GM23338 (cell line): Measurements from ENCODE around the gene DENND4B. TPM values are rescaled to one million over a fixed set of nuclear protein-coding genes. Genes with fewer than 3 reads are reported as not detected.
A peak's percentile ranks its signal among the peaks of the same experiment; 100 is the strongest.

Experiments used
- ATAC-seq: fragments of 200-7000 bp; cut with Tn5 transposase; 3 replicates; pipeline ENCODE4 v1.9.1; 2020
- DNase-seq: peaks from one replicate; pipeline ENCODE4 v3.0.0-alpha.2; 2015; ENCODE audit warnings: low spot score
- H2AFZ ChIP-seq: fragments of 200-600 bp; sonication (generic); 2 replicates; pipeline ENCODE4 v1.8.0; 2016; ENCODE audit warnings: antibody characterized with exemption, mild to moderate bottlenecking, moderate library complexity
- H3F3A ChIP-seq: fragments of 200-600 bp; sonication (generic); replicated peaks from 2 replicates; pipeline ENCODE4 v1.8.0; 2017; ENCODE audit warnings: antibody characterized with exemption, mixed run types, low read depth
- H3K27ac ChIP-seq: fragments of 200-600 bp; sonication (generic); 2 replicates; pipeline ENCODE4 v1.6.1; 2016; ENCODE audit warnings: low read depth
- H3K27me3 ChIP-seq: fragments of 200-600 bp; sonication (generic); 2 replicates; pipeline ENCODE4 v1.8.0; 2016; ENCODE audit warnings: mild to moderate bottlenecking, mixed run types, moderate library complexity; ENCODE audit not compliant: insufficient read depth
- H3K36me3 ChIP-seq: fragments of 200-600 bp; sonication (generic); 2 replicates; pipeline ENCODE4 v1.8.0; 2016; ENCODE audit warnings: mild to moderate bottlenecking; ENCODE audit not compliant: insufficient read depth
- H3K4me1 ChIP-seq: fragments of 200-600 bp; sonication (generic); 2 replicates; pipeline ENCODE4 v1.8.0; 2016; ENCODE audit warnings: mild to moderate bottlenecking, moderate library complexity; ENCODE audit not compliant: insufficient read depth
- H3K4me2 ChIP-seq: fragments of 200-600 bp; sonication (generic); 2 replicates; pipeline ENCODE4 v1.7.1; 2017; ENCODE audit warnings: mixed run types
- H3K4me3 ChIP-seq: fragments of 200-600 bp; sonication (generic); 2 replicates; pipeline ENCODE4 v1.6.1; 2016; ENCODE audit warnings: mixed run types
- H3K79me2 ChIP-seq: fragments of 200-600 bp; sonication (generic); replicated peaks from 2 replicates; pipeline ENCODE4 v1.8.0; 2017; ENCODE audit warnings: mild to moderate bottlenecking; ENCODE audit not compliant: insufficient read depth
- H3K9me2 ChIP-seq: fragments of 200-600 bp; sonication (generic); 2 replicates; pipeline ENCODE4 v1.8.0; 2017; ENCODE audit not compliant: insufficient read depth
- H4K20me1 ChIP-seq: fragments of 200-600 bp; sonication (generic); replicated peaks from 2 replicates; pipeline ENCODE4 v1.8.0; 2017; ENCODE audit warnings: mild to moderate bottlenecking; ENCODE audit not compliant: insufficient read depth
- H3K27ac Mint-ChIP-seq: 2 replicates; pipeline ENCODE4 v1.8.0; 2020; ENCODE audit warnings: inconsistent platforms, mild to moderate bottlenecking, moderate library complexity, mixed read lengths
- H3K27me3 Mint-ChIP-seq: 3 replicates; pipeline ENCODE4 v1.8.0; 2022; ENCODE audit warnings: low read depth, mild to moderate bottlenecking, moderate library complexity, mixed read lengths, inconsistent platforms; ENCODE audit not compliant: insufficient read depth, poor library complexity
- H3K36me3 Mint-ChIP-seq: 3 replicates; pipeline ENCODE4 v1.8.0; 2021; ENCODE audit warnings: low read depth, mild to moderate bottlenecking, inconsistent platforms, moderate library complexity, mixed read lengths
- H3K4me1 Mint-ChIP-seq: 3 replicates; pipeline ENCODE4 v1.8.0; 2020; ENCODE audit warnings: mild to moderate bottlenecking, inconsistent platforms, mixed read lengths
- H3K4me3 Mint-ChIP-seq: 3 replicates; pipeline ENCODE4 v1.8.0; 2021; ENCODE audit warnings: moderate library complexity, mild to moderate bottlenecking, inconsistent platforms, mixed read lengths
- H3K9me3 Mint-ChIP-seq: 3 replicates; pipeline ENCODE4 v1.8.0; 2020; ENCODE audit warnings: moderate library complexity, mild to moderate bottlenecking, inconsistent platforms, mixed read lengths
- CREB1 ChIP-seq: fragments of 250-450 bp; sonication (Bioruptor Pico); IDR thresholded peaks from 2 replicates; pipeline ENCODE4 v1.5.0; 2020; ENCODE audit warnings: low read depth, mild to moderate bottlenecking, moderate library complexity
- EZH2 ChIP-seq: fragments of 200-600 bp; sonication (generic); IDR thresholded peaks from one replicate; pipeline ENCODE4 v1.8.0; 2017; ENCODE audit warnings: antibody characterized with exemption, mild to moderate bottlenecking, low read depth; ENCODE audit not compliant: unreplicated experiment
- JUNB ChIP-seq: IDR thresholded peaks from one replicate; pipeline ENCODE4 v1.6.1; 2016; ENCODE audit warnings: antibody characterized with exemption; ENCODE audit not compliant: unreplicated experiment
- NANOG ChIP-seq: IDR thresholded peaks from 2 replicates; pipeline ENCODE4 v1.6.1; 2016; ENCODE audit warnings: antibody characterized with exemption, borderline replicate concordance
- POLR2AphosphoS5 ChIP-seq: IDR thresholded peaks from 2 replicates; pipeline ENCODE4 v1.6.1; 2016; ENCODE audit warnings: antibody characterized with exemption, low read depth
- STAT1 ChIP-seq: IDR thresholded peaks from one replicate; pipeline ENCODE4 v1.6.1; 2016; ENCODE audit warnings: antibody characterized with exemption; ENCODE audit not compliant: unreplicated experiment
- ZNF114 ChIP-seq: fragments of 250-450 bp; sonication (Bioruptor Pico); IDR thresholded peaks from 2 replicates; pipeline ENCODE4 v1.5.0; 2020; ENCODE audit warnings: mild to moderate bottlenecking, moderate library complexity
- ZNF331 ChIP-seq: fragments of 250-450 bp; sonication (Bioruptor Pico); IDR thresholded peaks from 2 replicates; pipeline ENCODE4 v1.5.0; 2020; ENCODE audit warnings: low read depth, mild to moderate bottlenecking, moderate library complexity
- polyA plus RNA-seq: library from polyadenylated mRNA; unstranded; fragments of >200 nt; fragmentation: Nextera tagmentation; extraction: Ambion mirVana; gene quantifications from 2 replicates; pipeline ENCODE4 v1.2.1, GENCODE V29; 2016
- total RNA-seq: library from RNA; depleted of rRNA; stranded (reverse); fragments of >200 nt; shearing (Covaris generic); gene quantifications from 2 replicates; pipeline ENCODE4 v1.2.3, GENCODE V29; 2014
- TF ChIP-seq, protein P1 (sequence below): IDR thresholded peaks from one replicate; pipeline ENCODE4 v1.6.1; 2018; ENCODE audit warnings: antibody characterized with exemption; ENCODE audit not compliant: unreplicated experiment
- TF ChIP-seq, protein P2 (sequence below): IDR thresholded peaks from 2 replicates; pipeline ENCODE4 v1.6.1; 2016; ENCODE audit warnings: antibody characterized with exemption

The DENND4B gene
- total and polyA plus RNA-seq, 2 experiments from 2014 or later: 29.4 to 57.0 TPM

- TF ChIP-seq STAT1 (no peak), ZNF331 (CRISPR knock-in tag) (no peak), EZH2 (no peak), POLR2AphosphoS5 (no peak), NANOG (no peak)
- TF ChIP-seq, protein P1, sequence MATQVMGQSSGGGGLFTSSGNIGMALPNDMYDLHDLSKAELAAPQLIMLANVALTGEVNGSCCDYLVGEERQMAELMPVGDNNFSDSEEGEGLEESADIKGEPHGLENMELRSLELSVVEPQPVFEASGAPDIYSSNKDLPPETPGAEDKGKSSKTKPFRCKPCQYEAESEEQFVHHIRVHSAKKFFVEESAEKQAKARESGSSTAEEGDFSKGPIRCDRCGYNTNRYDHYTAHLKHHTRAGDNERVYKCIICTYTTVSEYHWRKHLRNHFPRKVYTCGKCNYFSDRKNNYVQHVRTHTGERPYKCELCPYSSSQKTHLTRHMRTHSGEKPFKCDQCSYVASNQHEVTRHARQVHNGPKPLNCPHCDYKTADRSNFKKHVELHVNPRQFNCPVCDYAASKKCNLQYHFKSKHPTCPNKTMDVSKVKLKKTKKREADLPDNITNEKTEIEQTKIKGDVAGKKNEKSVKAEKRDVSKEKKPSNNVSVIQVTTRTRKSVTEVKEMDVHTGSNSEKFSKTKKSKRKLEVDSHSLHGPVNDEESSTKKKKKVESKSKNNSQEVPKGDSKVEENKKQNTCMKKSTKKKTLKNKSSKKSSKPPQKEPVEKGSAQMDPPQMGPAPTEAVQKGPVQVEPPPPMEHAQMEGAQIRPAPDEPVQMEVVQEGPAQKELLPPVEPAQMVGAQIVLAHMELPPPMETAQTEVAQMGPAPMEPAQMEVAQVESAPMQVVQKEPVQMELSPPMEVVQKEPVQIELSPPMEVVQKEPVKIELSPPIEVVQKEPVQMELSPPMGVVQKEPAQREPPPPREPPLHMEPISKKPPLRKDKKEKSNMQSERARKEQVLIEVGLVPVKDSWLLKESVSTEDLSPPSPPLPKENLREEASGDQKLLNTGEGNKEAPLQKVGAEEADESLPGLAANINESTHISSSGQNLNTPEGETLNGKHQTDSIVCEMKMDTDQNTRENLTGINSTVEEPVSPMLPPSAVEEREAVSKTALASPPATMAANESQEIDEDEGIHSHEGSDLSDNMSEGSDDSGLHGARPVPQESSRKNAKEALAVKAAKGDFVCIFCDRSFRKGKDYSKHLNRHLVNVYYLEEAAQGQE: no peak
Observed at GRCh38 chr1:153921803-153922075, 24.8 kb downstream of the DENND4B start (continued).

DNA sequence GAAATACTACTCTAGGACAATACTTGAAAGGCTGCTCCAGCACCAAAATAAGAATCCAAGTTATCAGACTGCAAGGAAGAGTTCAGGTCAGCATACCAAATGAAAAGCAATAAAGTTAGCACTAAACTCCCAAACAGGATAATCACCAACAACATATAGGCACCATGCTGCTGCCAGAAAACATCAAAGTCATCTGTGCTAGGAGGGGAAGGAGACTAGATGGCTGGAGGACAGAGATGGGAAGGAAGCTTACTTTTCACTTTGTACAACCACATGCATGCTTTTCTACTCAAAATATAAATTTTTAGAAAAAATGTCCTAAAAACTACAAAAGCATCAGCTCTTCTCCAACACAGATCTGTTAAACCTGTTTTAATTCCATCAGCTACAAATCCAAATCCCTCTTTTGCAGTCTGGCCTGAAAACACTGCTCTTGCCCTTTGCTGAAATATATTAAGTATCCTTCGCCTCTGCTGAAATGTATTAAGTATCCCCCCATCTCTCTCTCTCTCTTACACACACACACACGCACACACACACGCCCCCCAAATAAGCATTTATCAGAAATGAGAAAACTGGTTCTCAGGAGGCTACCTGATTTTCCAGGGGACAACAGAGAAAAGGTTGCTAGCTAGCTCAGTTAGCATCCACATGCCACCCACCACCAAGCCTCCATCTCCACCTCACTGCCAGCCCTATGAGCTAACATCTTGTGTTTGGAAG, 25.3 kb downstream of the DENND4B start:
- Histone ChIP-seq H3K36me3 (no peaks in the 10 kb centered on the region; the same call in 1 of the 2 replicates), H3K79me2 (peaks cover 59% of the 10 kb centered on the region), H2AFZ (no peak overlapping the region), H3K4me2 (peak overlapping the region; percentile 92), H3F3A (peaks cover 13% of the 10 kb centered on the region; the same call in 1 of the 2 replicates), H3K27me3 (no peaks in the 10 kb centered on the region), H3K4me3 (peak overlapping the region; percentile 99), H3K9me2 (no peaks in the 10 kb centered on the region), H4K20me1 (peaks cover 46% of the 10 kb centered on the region), H3K4me1 (peaks cover 18% of the 10 kb centered on the region), H3K27ac (peak overlapping the region; percentile 99)
- Mint-ChIP-seq H3K4me1 (peaks cover 22% of the 10 kb centered on the region), H3K36me3 (peaks cover 1% of the 10 kb centered on the region; the same call in 1 of the 3 replicates), H3K27me3 (peaks cover 16% of the 10 kb centered on the region), H3K9me3 (no peaks in the 10 kb centered on the region; the same call in 2 of the 3 replicates), H3K27ac (peak overlapping the region; percentile 96), H3K4me3 (peak overlapping the region; percentile 83)
- DNase-seq (no peak), ATAC-seq (no peak)
- no peak for TF ChIP-seq JUNB
- no peak for TF ChIP-seq NANOG
- TF ChIP-seq CREB1: no peak
- TF ChIP-seq STAT1: no peak
- TF ChIP-seq, protein P2, sequence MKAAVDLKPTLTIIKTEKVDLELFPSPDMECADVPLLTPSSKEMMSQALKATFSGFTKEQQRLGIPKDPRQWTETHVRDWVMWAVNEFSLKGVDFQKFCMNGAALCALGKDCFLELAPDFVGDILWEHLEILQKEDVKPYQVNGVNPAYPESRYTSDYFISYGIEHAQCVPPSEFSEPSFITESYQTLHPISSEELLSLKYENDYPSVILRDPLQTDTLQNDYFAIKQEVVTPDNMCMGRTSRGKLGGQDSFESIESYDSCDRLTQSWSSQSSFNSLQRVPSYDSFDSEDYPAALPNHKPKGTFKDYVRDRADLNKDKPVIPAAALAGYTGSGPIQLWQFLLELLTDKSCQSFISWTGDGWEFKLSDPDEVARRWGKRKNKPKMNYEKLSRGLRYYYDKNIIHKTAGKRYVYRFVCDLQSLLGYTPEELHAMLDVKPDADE: no peak
- TF ChIP-seq EZH2: no peak
- no peak for TF ChIP-seq ZNF331 (CRISPR knock-in tag)
- TF ChIP-seq, protein P1: no peak
- no peak for TF ChIP-seq ZNF114 (CRISPR knock-in tag)
- TF ChIP-seq POLR2AphosphoS5: no peak
